ENCODE measurements around the gene TEC.

DNA sequence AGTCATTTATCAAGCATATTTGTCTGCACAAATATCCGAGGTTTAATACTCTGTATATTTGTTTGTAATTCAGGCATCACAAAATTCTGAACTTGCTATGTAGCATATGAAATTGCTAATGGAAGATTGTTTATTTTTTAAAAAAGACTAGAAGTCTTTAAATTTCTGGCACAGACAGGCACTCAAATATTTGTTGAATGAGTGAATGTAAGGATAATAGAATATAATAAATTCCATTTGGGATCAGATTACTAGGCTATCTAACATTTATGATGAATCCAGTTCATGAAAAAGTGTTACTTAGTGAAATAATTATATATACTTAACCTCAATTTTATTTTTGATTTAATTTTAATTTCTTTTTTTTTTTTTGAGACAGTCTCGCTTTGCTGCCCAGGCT lies 30.4 kb upstream of the TEC start:
- TF ChIP-seq, protein P1, sequence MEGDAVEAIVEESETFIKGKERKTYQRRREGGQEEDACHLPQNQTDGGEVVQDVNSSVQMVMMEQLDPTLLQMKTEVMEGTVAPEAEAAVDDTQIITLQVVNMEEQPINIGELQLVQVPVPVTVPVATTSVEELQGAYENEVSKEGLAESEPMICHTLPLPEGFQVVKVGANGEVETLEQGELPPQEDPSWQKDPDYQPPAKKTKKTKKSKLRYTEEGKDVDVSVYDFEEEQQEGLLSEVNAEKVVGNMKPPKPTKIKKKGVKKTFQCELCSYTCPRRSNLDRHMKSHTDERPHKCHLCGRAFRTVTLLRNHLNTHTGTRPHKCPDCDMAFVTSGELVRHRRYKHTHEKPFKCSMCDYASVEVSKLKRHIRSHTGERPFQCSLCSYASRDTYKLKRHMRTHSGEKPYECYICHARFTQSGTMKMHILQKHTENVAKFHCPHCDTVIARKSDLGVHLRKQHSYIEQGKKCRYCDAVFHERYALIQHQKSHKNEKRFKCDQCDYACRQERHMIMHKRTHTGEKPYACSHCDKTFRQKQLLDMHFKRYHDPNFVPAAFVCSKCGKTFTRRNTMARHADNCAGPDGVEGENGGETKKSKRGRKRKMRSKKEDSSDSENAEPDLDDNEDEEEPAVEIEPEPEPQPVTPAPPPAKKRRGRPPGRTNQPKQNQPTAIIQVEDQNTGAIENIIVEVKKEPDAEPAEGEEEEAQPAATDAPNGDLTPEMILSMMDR (IDR thresholded peaks at IDR 0.05) = no peak
- TF ChIP-seq POLR2AphosphoS5 (IDR thresholded peaks at IDR 0.05) = no peak
